AML-193 (cell line): ENCODE measurements around the gene CCDC142.

Experiments
- DNase-seq, 2 experiments: peaks; one replicate each; lab custom pipeline; 2025; lab: John Stamatoyannopoulos, UW

The CCDC142 gene

GRCh38 chr2:74482801-74483674 is at the start of gene CCDC142, which contains the start of gene TTC31:
CCDC142 (minus strand) TSS chr2:74482998; CDS start chr2:74482837, 161 bp downstream.
TTC31 (plus strand) TSS chr2:74483081; CDS start chr2:74483096, 15 bp downstream.
- peak; percentile 92 to 95 for DNase-seq

DNA sequence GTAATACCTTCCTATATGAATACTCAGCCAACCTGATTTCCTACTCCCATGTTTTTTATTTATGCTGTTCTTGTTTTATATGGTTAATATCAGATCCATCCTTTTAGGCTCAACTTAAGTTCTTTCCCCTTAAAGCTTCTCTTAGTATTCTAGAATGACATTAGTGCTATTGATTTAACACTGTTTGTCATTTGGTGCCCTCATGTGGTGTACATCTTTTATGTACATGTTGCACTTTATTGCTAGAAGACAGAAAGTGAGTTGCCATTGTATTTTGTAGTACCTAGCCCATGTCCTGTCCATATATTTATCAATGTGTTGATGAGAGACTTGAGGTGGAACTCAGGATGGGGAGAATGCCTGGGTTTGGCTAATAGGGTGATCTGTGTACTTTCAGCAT is 49.4 kb upstream of the CCDC142 start:
- peak; percentile 64 to 69 for DNase-seq

DNA sequence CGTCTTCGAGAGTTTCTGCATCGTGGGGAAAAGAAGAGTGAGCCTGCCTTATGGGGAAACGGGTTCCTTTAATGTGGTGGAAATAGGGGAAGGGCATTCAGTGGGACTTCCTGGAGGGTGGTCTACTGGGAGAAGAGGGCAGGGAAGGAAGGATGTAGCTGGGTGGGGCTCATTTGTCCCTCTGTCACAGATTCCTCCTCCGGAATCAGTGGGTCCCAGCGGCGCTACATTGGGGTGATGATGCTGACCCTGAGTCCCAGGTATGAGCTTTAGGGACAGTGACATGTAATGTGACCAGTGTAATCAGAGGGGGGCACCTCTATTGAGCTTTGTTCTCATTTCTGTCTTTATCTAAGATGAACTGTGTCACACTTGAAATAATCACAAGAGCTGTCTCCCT is 48.9 kb upstream of the CCDC142 start:
- no peak for DNase-seq

- DNase-seq = peak in 1 of 2 experiments; percentile 39
These were observed 47.7 kb upstream of the CCDC142 start for GRCh38 chr2:74530239-74531187.

DNA sequence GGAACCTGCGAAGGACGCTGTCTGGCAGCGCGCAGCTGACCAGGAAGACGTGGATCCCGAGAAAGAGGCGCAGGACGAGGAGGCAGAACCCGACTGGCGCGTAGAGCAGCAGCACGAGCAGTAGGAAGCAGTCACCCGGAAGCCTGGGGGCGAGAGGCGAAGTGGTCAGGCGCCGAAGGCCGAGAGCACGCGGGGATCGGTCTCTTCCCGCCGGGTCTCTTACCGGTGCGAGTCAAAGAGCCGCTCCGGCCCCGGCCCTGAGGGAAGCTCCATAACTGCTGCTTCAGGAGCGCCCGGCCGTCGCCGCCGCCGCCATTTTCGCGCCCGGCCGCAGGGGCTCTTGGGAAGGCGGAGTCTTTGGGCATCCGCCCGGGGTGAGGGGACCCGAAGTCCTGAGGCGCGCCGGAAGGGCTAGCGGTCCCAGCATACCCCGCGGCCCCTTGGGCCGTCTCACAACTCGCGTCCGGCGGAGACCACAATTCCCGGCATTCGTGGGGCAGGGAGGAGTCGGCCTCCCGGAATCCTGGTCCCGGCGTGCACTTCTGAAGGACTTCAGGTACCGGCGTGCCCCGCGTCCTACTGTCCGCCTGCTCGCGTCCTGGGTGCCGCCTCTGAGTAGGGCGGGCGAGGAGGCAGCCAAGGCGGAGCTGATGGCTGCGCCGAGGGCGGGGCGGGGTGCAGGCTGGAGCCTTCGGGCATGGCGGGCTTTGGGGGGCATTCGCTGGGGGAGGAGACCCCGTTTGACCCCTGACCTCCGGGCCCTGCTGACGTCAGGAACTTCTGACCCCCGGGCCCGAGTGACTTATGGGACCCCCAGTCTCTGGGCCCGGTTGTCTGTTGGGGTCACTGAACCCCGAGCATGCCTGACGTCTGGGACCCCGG is 46.8 kb upstream of the CCDC142 start, which contains the start of the genes AUP1 and HTRA2:
Gene AUP1 (minus strand): TSS at position 350 of the 882 bp plus-strand sequence. CDS start 77 bp downstream, at position 273.
Gene HTRA2 (plus strand): TSS at position 577 of the 882 bp plus-strand sequence. CDS start 74 bp downstream, at position 651.
- DNase-seq = peak; percentile 98 to 99

DNA sequence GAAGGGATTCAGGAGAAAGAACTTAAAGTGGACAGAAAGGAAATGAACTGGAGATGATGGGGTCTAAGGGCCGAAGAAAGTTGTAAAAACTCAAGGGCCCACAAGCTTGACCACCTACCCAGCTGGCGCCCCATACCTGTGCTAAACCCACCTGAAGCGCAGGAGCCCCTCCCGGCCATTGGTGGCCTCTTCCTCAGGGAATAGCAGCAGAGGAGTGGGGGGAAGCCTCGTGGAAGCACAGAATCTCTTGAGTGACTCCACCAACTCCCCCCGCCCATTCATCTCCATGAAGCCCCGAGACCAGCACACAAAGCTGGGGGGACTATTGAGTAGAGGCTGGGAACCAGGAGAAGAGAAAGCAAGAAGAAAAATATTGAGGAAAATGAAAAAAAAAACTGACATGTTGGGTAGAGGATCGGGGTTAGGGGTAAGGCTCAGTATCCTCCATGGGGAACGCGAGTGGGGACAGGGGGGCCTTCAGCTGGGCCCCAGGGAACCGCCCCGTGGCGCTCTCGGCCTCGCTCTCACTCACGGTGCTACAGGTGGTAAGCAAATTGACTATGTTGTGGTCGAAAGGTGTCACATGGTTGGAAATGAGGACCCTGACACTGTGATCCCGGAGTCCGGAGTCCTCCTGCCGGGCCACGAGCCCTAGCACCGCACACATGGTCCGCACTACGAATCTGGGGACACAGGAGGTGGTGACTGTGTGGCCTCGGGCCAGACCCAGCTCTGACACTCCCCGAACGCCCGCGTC is 46.0 kb upstream of the CCDC142 start:
- no peak for DNase-seq

- no peak for DNase-seq
These were observed 44.9 kb upstream of the CCDC142 start for GRCh38 chr2:74527741-74528140.

- no peak for DNase-seq
These were observed 43.9 kb upstream of the CCDC142 start for GRCh38 chr2:74526649-74527230.

GRCh38 chr2:74525717-74526648 is 43.2 kb upstream of the CCDC142 start, which contains the start of gene DQX1:
DQX1 (minus strand) TSS chr2:74526231; CDS start chr2:74525729, 502 bp downstream.
- DNase-seq = peak; percentile 35 to 56

GRCh38 chr2:74524955-74525716 is 42.3 kb upstream of the CCDC142 start:
- DNase-seq = no peak

GRCh38 chr2:74524005-74524404 is 41.2 kb upstream of the CCDC142 start:
- no peak for DNase-seq

GRCh38 chr2:74522516-74522915 is 39.7 kb upstream of the CCDC142 start:
- DNase-seq = no peak

DNA sequence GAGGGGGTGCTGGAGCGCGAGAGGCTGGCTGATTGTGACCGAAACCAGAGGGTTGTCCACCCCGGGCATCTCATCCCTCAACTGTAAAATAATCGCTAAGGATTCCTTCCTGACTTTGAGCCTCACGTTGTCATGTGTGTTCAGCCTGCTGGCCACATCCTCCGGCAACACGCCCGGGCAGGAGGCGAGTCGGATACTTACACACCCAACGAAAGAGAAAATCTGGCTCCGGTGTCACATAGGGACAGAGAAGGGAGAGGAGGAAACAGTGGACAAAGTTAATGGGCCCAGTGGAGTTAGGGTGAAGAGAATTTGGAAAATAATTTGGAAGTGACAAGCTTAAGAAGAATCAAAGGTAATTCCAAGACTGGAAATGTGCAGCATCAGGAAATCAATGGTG is 33.9 kb upstream of the CCDC142 start:
- no peak for DNase-seq

DNA sequence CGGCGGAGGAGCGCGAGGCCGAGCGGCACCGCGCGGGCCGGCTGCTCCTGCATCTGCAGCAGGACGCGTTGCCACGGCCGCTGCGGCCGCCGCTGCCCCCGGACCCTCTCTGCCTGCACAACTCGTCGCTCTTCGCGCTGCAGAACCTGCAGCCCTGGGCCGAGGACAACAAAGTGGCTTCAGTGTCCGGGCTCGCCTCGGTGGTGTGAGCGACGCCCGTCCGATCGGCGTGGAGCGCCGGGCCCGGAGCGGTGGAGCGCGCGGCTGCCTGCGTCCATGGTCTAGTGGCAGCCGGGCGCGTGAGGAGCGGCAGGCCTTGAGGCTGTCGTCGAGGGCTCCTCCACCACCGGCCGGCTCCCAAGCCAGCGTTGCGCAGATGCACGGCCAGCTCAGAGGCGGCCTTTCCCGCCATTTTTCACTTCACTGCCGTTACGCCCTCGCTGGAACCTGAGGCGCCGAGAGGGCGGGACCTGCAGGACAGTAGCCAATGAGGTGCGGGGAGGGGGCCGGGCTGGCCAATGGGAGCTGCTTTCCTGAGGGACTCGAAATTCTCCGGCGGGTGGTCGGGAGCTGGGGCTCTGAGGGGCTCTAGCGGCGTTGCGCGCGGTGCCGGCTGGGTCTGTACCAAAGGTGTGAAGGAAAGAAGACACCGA is 33.3 kb upstream of the CCDC142 start:
- no peak for DNase-seq

- DNase-seq = no peak
These were observed 32.6 kb upstream of the CCDC142 start for GRCh38 chr2:74515271-74515980.

GRCh38 chr2:74514368-74515270 is 31.8 kb upstream of the CCDC142 start, which contains the start of gene TLX2:
TLX2 (plus strand) TSS chr2:74514450; CDS start chr2:74514807, 357 bp downstream.
- no peak for DNase-seq
